Measurements from ENCODE around the gene CARMIL3. TPM values are rescaled to one million over a fixed set of nuclear protein-coding genes. Genes with fewer than 3 reads are reported as not detected.

Gene CARMIL3
- total and polyA plus RNA-seq, 2 of the 4 experiments (the other 2 are of a cell fraction) = under 0.01 TPM; not detected in 1

DNA sequence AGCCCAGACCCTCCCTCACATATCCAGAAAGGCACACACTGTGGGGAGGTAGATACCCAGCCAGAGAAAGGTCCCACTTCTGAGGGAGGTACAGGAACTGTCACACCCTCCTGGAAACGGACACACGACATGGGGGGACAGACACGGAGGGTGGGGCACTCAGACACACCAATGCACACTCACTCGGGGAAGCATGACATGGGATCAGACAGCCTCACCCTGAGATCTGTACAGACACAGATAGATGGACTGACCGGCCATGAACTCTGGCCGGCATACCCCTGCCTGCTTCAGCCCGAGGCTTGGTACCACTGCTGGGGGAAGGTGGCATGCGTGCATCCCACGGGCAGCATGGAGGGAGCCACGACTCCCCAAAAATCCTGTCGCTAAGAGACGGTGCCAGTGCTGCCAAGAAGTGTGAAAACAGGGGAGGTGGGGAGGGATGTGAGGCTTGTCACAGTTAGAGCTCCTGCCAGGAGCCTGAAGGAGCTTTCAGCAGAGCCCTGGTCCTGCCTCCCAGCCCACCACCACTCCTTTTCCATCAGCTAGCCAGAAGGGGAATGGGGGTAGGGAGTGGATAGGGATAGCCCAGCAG is 20.1 kb downstream of the CARMIL3 start:
- Histone ChIP-seq H4K8ac (ENCODE audit: low read depth in 2 of 2, low read length in 2 of 2) (no peak overlapping the region), H3K4me3 (ENCODE audit: insufficient read depth, low read depth, low read length) (no peak overlapping the region), H4K20me1 (ENCODE audit: insufficient read depth, low read length) (no peaks in the 10 kb centered on the region), H2BK5ac (ENCODE audit: low read depth, low read length, poor library complexity, severe bottlenecking) (no peak overlapping the region), H2AFZ (replicated peaks; ENCODE audit: low read length, poor library complexity) (no peak overlapping the region), H2BK15ac (ENCODE audit: low read depth, low read length) (no peak overlapping the region), H3K27ac (ENCODE audit: insufficient read depth, low read length) (no peak overlapping the region), H3K9ac (ENCODE audit: low read depth, low read length) (no peak overlapping the region), H3K4ac (ENCODE audit: low read depth, low read length) (no peak overlapping the region), H3K36me3 (ENCODE audit: control insufficient read depth, insufficient read depth, low read length) (no peaks in the 10 kb centered on the region), H3K4me1 (ENCODE audit: control insufficient read depth, insufficient read depth, low read length) (no peaks in the 10 kb centered on the region), H3K9me3 (ENCODE audit: control insufficient read depth, insufficient read depth, low read length) (no peaks in the 10 kb centered on the region), H4K91ac (ENCODE audit: insufficient read depth, low read depth, low read length) (no peak overlapping the region), H2BK20ac (ENCODE audit: low read depth, low read length) (no peak overlapping the region), H3K4me2 (ENCODE audit: low read depth, low read length) (no peak overlapping the region), H2BK120ac (ENCODE audit: low read depth, low read length) (no peak overlapping the region), H3K9me1 (ENCODE audit: insufficient read depth, low read length) (no peaks in the 10 kb centered on the region), H3K23ac (ENCODE audit: low read depth, low read length) (no peak overlapping the region), H2AK5ac (ENCODE audit: low read depth, low read length) (no peak overlapping the region), H2AK9ac (replicated peaks; ENCODE audit: low read depth, low read length, poor library complexity) (no peak overlapping the region), H4K5ac (ENCODE audit: low read depth, low read length) (no peak overlapping the region), H3K14ac (replicated peaks; ENCODE audit: low read depth, low read length) (no peak overlapping the region), H3K56ac (ENCODE audit: extremely low read depth, insufficient read depth, low read length) (no peak overlapping the region), H3K27me3 (ENCODE audit: control insufficient read depth, insufficient read depth, low read length) (peaks cover 79% of the 10 kb centered on the region), H3K18ac (ENCODE audit: low read depth, low read length) (no peak overlapping the region), H3K79me1 (ENCODE audit: low read depth in 1 of 2, low read length in 2 of 2) (no peaks in the 10 kb centered on the region)
- TF ChIP-seq, protein P1, sequence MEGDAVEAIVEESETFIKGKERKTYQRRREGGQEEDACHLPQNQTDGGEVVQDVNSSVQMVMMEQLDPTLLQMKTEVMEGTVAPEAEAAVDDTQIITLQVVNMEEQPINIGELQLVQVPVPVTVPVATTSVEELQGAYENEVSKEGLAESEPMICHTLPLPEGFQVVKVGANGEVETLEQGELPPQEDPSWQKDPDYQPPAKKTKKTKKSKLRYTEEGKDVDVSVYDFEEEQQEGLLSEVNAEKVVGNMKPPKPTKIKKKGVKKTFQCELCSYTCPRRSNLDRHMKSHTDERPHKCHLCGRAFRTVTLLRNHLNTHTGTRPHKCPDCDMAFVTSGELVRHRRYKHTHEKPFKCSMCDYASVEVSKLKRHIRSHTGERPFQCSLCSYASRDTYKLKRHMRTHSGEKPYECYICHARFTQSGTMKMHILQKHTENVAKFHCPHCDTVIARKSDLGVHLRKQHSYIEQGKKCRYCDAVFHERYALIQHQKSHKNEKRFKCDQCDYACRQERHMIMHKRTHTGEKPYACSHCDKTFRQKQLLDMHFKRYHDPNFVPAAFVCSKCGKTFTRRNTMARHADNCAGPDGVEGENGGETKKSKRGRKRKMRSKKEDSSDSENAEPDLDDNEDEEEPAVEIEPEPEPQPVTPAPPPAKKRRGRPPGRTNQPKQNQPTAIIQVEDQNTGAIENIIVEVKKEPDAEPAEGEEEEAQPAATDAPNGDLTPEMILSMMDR (conservative IDR thresholded peaks at IDR 0.05; ENCODE audit: low read depth, low read length) = no peak
- no peak for TF ChIP-seq POLR2A (IDR thresholded peaks at IDR 0.05; ENCODE audit: low read depth, low read length)
- TF ChIP-seq CHD1 (IDR thresholded peaks at IDR 0.05; ENCODE audit: low read depth, low read length) = no peak
- no peak for TF ChIP-seq RAD21 (IDR thresholded peaks at IDR 0.05; ENCODE audit: low read length)
- TF ChIP-seq, protein P2, sequence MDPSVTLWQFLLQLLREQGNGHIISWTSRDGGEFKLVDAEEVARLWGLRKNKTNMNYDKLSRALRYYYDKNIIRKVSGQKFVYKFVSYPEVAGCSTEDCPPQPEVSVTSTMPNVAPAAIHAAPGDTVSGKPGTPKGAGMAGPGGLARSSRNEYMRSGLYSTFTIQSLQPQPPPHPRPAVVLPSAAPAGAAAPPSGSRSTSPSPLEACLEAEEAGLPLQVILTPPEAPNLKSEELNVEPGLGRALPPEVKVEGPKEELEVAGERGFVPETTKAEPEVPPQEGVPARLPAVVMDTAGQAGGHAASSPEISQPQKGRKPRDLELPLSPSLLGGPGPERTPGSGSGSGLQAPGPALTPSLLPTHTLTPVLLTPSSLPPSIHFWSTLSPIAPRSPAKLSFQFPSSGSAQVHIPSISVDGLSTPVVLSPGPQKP (IDR thresholded peaks at IDR 0.05; ENCODE audit: borderline replicate concordance, low read depth, low read length) = no peak
- TF ChIP-seq FOS (IDR thresholded peaks at IDR 0.05; ENCODE audit: low read depth, low read length) = no peak
- TF ChIP-seq MAZ (IDR thresholded peaks at IDR 0.05; ENCODE audit: borderline replicate concordance, low read depth, low read length) = no peak
- TF ChIP-seq MAFK (IDR thresholded peaks at IDR 0.05; ENCODE audit: low read depth, low read length) = no peak
- TF ChIP-seq RFX5 (IDR thresholded peaks at IDR 0.05; ENCODE audit: low read depth, low read length) = no peak
- no peak for TF ChIP-seq BHLHE40 (IDR thresholded peaks at IDR 0.05; ENCODE audit: low read depth, low read length)
- no peak for TF ChIP-seq MXI1 (IDR thresholded peaks at IDR 0.05; ENCODE audit: borderline replicate concordance, low read depth, low read length)
- TF ChIP-seq CEBPB (IDR thresholded peaks at IDR 0.05; ENCODE audit: low read depth, low read length) = no peak
- TF ChIP-seq, protein P3, sequence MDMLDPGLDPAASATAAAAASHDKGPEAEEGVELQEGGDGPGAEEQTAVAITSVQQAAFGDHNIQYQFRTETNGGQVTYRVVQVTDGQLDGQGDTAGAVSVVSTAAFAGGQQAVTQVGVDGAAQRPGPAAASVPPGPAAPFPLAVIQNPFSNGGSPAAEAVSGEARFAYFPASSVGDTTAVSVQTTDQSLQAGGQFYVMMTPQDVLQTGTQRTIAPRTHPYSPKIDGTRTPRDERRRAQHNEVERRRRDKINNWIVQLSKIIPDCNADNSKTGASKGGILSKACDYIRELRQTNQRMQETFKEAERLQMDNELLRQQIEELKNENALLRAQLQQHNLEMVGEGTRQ (IDR thresholded peaks at IDR 0.05; ENCODE audit: low read depth, low read length) = no peak
- no peak for TF ChIP-seq SMC3 (IDR thresholded peaks at IDR 0.05; ENCODE audit: low read depth, low read length)
- TF ChIP-seq RCOR1 (IDR thresholded peaks at IDR 0.05; ENCODE audit: insufficient replicate concordance, low read length) = no peak
- no peak for TF ChIP-seq NFE2L2 (IDR thresholded peaks at IDR 0.05; ENCODE audit: low read depth, low read length)
- dilution Hi-C loops (cut with HindIII; ENCODE audit: low sequenced_read_pairs, unreplicated experiment) (no loop called here), intact Hi-C loops (cut with micrococcal nuclease) (no loop called here), in situ Hi-C loops (cut with MboI; ENCODE audit: low sequenced_read_pairs) (no loop called here)
- DNase-seq = no peak
- POLR2A ChIA-PET (ENCODE audit: unreplicated experiment) = no interaction called here
- 26% methylated on average over 4 of the region's 12 CpGs; no CpG with 5 or more reads in 1 of the 2 experiments for WGBS, 2 experiments (ENCODE audit: extremely low coverage in 2 of 2, insufficient read length in 1 of 2)
- CTCF ChIA-PET = no interaction called here
- no TSS peak for BruUV-seq (replicated peaks)
- ATAC-seq (ENCODE audit: low read depth) = no peak

All from IMR-90 (cell line).